H4 (cell line): Measurements from ENCODE around the gene C9orf43. TPM values are rescaled to one million over a fixed set of nuclear protein-coding genes. Genes with fewer than 3 reads are reported as not detected.
"Not testable (repeated sequence)": the region's sequence is repeated elsewhere in the genome, so short reads cannot be mapped to it uniquely, and the experiment has no call there.

ENCODE experiments used
- DNase-seq: peaks from one replicate; pipeline ENCODE4 v3.0.0-alpha.2; 2015; ENCODE audit warnings: low spot score
- total RNA-seq: library from RNA; depleted of rRNA; stranded (reverse); fragments of >200 nt; shearing (Covaris generic); gene quantifications from 2 replicates; pipeline ENCODE4 v1.2.3, GENCODE V29; 2014; rRNA removed

Gene C9orf43
- 1.1 TPM in 1 of 2 replicates, not detected in the other for total RNA-seq

GRCh38 chr9:113410207-113410864 lies at the start of gene C9orf43, which contains the start of gene POLE3:
TSS of gene C9orf43 (plus strand) at chr9:113410747. CDS start at chr9:113413494, 2,747 bp downstream.
TSS of gene POLE3 (minus strand) at chr9:113410675. CDS start at chr9:113410293, 382 bp downstream.
- peak; percentile 95 for DNase-seq

GRCh38 chr9:113361304-113362018 lies 49.1 kb upstream of the C9orf43 start:
- no peak for DNase-seq

- DNase-seq: no peak
Observed at GRCh38 chr9:113363336-113363735, 47.2 kb upstream of the C9orf43 start.

GRCh38 chr9:113364951-113365350 lies 45.6 kb upstream of the C9orf43 start:
- DNase-seq: no peak

GRCh38 chr9:113365652-113366051 lies 44.9 kb upstream of the C9orf43 start:
- DNase-seq: not testable (repeated sequence)

- DNase-seq: no peak
Observed at GRCh38 chr9:113368348-113368981, 42.1 kb upstream of the C9orf43 start.

- DNase-seq: no peak
Observed at GRCh38 chr9:113368982-113369854, 41.3 kb upstream of the C9orf43 start.

- no peak for DNase-seq
Observed at GRCh38 chr9:113369855-113370140, 40.7 kb upstream of the C9orf43 start.

GRCh38 chr9:113370806-113371325 lies 39.7 kb upstream of the C9orf43 start:
- no peak for DNase-seq

- DNase-seq: no peak
Observed at GRCh38 chr9:113372059-113372458, 38.5 kb upstream of the C9orf43 start.

GRCh38 chr9:113373256-113373655 lies 37.3 kb upstream of the C9orf43 start:
- no peak for DNase-seq

GRCh38 chr9:113373676-113374392 lies 36.7 kb upstream of the C9orf43 start:
- no peak for DNase-seq

- no peak for DNase-seq
Observed at GRCh38 chr9:113375057-113376023, 35.2 kb upstream of the C9orf43 start.

GRCh38 chr9:113376634-113377567 lies 33.6 kb upstream of the C9orf43 start, which contains the start of gene HDHD3:
TSS of gene HDHD3 (minus strand) at chr9:113376986. CDS start at chr9:113374354, 2,632 bp downstream.
- DNase-seq: peak; percentile 60

GRCh38 chr9:113379094-113379828 lies 31.3 kb upstream of the C9orf43 start:
- DNase-seq: not testable (repeated sequence)

GRCh38 chr9:113379829-113380210 lies 30.7 kb upstream of the C9orf43 start:
- not testable (repeated sequence) for DNase-seq

GRCh38 chr9:113380869-113381378 lies 29.6 kb upstream of the C9orf43 start:
- DNase-seq: no peak
